Sigmoid colon (tissue), 4 donors: ENCODE results near the gene WDR4.

Experiments used
- CTCF ChIP-seq, 4 experiments: fragments of 450-650 bp in 3 of 4; fragments of 200-600 bp in 1 of 4; IDR thresholded peaks; one replicate each; pipeline ENCODE4 v1.5.1; 2016 to 2019; ENCODE audit warnings: antibody characterized with exemption in 4 of 4, mild to moderate bottlenecking in 3 of 4, moderate library complexity in 2 of 4
- POLR2AphosphoS5 ChIP-seq, 4 donors: sonication (generic); formaldehyde crosslinking; IDR thresholded peaks; one replicate each; pipeline ENCODE4 v1.6.1; 2017; ENCODE audit warnings: antibody characterized with exemption in 4 of 4

GRCh38 chr21:42833439-42833815 lies 45.9 kb downstream of the WDR4 start:
- TF ChIP-seq CTCF (IDR thresholded peaks at IDR 0.05) (no peak), POLR2AphosphoS5 (IDR thresholded peaks at IDR 0.05) (no peak)
